Measurements from ENCODE around the gene DUSP16. TPM values are rescaled to one million over a fixed set of nuclear protein-coding genes. Genes with fewer than 3 reads are reported as not detected.

Gene DUSP16
- polyA plus RNA-seq, 1 donor from 2014 or later, result 42.5 TPM

DNA sequence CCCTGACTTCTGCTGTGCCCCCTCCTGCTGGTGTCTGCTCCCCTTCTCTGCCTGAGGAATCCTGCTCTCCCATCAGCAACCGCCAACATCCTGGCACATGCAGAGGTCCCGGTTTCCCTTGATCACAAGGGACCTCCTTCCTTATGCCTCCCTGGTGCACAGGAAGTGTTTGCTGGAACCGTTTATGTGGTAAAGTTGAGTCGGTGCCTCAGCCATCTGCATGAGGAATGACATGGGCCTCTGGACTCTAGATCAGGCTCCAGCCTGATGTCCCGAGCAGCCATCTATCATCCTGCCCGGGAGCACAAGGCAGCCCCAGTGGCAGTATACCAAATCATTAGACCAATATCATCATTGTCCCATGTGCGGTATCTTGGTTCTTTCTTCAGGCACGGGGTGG, 115.4 kb downstream of the DUSP16 start:
- no peak overlapping the region for H3K27ac ChIP-seq (ENCODE audit: low read length)
- TF ChIP-seq, protein P1, sequence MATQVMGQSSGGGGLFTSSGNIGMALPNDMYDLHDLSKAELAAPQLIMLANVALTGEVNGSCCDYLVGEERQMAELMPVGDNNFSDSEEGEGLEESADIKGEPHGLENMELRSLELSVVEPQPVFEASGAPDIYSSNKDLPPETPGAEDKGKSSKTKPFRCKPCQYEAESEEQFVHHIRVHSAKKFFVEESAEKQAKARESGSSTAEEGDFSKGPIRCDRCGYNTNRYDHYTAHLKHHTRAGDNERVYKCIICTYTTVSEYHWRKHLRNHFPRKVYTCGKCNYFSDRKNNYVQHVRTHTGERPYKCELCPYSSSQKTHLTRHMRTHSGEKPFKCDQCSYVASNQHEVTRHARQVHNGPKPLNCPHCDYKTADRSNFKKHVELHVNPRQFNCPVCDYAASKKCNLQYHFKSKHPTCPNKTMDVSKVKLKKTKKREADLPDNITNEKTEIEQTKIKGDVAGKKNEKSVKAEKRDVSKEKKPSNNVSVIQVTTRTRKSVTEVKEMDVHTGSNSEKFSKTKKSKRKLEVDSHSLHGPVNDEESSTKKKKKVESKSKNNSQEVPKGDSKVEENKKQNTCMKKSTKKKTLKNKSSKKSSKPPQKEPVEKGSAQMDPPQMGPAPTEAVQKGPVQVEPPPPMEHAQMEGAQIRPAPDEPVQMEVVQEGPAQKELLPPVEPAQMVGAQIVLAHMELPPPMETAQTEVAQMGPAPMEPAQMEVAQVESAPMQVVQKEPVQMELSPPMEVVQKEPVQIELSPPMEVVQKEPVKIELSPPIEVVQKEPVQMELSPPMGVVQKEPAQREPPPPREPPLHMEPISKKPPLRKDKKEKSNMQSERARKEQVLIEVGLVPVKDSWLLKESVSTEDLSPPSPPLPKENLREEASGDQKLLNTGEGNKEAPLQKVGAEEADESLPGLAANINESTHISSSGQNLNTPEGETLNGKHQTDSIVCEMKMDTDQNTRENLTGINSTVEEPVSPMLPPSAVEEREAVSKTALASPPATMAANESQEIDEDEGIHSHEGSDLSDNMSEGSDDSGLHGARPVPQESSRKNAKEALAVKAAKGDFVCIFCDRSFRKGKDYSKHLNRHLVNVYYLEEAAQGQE (IDR thresholded peaks at IDR 0.05; ENCODE audit: borderline replicate concordance), result no peak
- no peak for TF ChIP-seq SMC3 (conservative IDR thresholded peaks at IDR 0.05; ENCODE audit: poor library complexity)
- TF ChIP-seq, protein P2, sequence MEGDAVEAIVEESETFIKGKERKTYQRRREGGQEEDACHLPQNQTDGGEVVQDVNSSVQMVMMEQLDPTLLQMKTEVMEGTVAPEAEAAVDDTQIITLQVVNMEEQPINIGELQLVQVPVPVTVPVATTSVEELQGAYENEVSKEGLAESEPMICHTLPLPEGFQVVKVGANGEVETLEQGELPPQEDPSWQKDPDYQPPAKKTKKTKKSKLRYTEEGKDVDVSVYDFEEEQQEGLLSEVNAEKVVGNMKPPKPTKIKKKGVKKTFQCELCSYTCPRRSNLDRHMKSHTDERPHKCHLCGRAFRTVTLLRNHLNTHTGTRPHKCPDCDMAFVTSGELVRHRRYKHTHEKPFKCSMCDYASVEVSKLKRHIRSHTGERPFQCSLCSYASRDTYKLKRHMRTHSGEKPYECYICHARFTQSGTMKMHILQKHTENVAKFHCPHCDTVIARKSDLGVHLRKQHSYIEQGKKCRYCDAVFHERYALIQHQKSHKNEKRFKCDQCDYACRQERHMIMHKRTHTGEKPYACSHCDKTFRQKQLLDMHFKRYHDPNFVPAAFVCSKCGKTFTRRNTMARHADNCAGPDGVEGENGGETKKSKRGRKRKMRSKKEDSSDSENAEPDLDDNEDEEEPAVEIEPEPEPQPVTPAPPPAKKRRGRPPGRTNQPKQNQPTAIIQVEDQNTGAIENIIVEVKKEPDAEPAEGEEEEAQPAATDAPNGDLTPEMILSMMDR (IDR thresholded peaks at IDR 0.05; ENCODE audit: poor library complexity, severe bottlenecking), result no peak
- H3K27me3 ChIP-seq (ENCODE audit: insufficient read depth, low read depth, low read length), result no peaks in the 10 kb centered on the region
- H3K36me3 ChIP-seq (ENCODE audit: insufficient read depth, low read length), result no peaks in the 10 kb centered on the region
- H3K4me3 ChIP-seq (ENCODE audit: low read length), result no peak overlapping the region
- H3K9ac ChIP-seq (ENCODE audit: low read length), result no peak overlapping the region
- no peak overlapping the region for H2AFZ ChIP-seq (ENCODE audit: low read depth, low read length)
- H3K4me2 ChIP-seq (ENCODE audit: low read length), result no peak overlapping the region
- H4K20me1 ChIP-seq (ENCODE audit: insufficient read depth), result no peaks in the 10 kb centered on the region
- no peaks in the 10 kb centered on the region for H3F3A ChIP-seq (ENCODE audit: insufficient read depth, low read length, poor library complexity, severe bottlenecking)
- H3K9me2 ChIP-seq (ENCODE audit: insufficient read depth, low read length), result no peaks in the 10 kb centered on the region
- H3K9me3 ChIP-seq (ENCODE audit: low read length), result no peaks in the 10 kb centered on the region
- H3K79me2 ChIP-seq (replicated peaks; ENCODE audit: insufficient read depth, low read length), result no peaks in the 10 kb centered on the region

DNA sequence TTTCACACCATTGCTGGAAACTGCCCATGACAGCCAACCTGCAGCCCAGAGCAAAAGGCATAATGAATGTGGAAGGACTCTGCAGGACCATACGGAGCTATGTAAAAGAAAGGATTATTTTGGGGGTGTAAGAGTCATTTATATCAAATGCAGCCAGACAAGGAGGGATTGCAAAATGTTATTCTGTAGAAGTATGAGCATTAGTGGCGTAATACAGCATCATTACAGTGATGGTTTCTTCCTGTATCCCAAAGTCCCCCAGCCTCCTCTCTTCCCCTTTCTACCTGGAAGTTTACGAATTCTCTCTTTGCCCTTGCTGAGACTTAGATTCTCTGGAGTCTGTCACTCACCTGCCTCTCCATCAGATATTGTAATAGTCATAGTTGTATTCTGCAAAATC, 115.9 kb downstream of the DUSP16 start:
- Histone ChIP-seq H4K20me1 (ENCODE audit: insufficient read depth) (no peaks in the 10 kb centered on the region), H3K9me2 (ENCODE audit: insufficient read depth, low read length) (no peaks in the 10 kb centered on the region), H3K9me3 (ENCODE audit: low read length) (no peaks in the 10 kb centered on the region), H3K27me3 (ENCODE audit: insufficient read depth, low read depth, low read length) (no peaks in the 10 kb centered on the region), H3F3A (ENCODE audit: insufficient read depth, low read length, poor library complexity, severe bottlenecking) (no peaks in the 10 kb centered on the region), H3K4me2 (ENCODE audit: low read length) (no peak overlapping the region), H3K79me2 (replicated peaks; ENCODE audit: insufficient read depth, low read length) (no peaks in the 10 kb centered on the region), H3K9ac (ENCODE audit: low read length) (no peak overlapping the region), H3K4me3 (ENCODE audit: low read length) (no peak overlapping the region), H2AFZ (ENCODE audit: low read depth, low read length) (no peak overlapping the region), H3K27ac (ENCODE audit: low read length) (no peak overlapping the region), H3K36me3 (ENCODE audit: insufficient read depth, low read length) (no peaks in the 10 kb centered on the region)
- TF ChIP-seq POLR2AphosphoS5 (IDR thresholded peaks at IDR 0.05) (no peak), TAF1 (IDR thresholded peaks at IDR 0.05; ENCODE audit: low read depth) (no peak), MXI1 (conservative IDR thresholded peaks at IDR 0.05; ENCODE audit: poor library complexity, severe bottlenecking) (no peak), SMC3 (conservative IDR thresholded peaks at IDR 0.05; ENCODE audit: poor library complexity) (no peak)
- TF ChIP-seq, protein P2 (IDR thresholded peaks at IDR 0.05; ENCODE audit: poor library complexity, severe bottlenecking), result no peak

DNA sequence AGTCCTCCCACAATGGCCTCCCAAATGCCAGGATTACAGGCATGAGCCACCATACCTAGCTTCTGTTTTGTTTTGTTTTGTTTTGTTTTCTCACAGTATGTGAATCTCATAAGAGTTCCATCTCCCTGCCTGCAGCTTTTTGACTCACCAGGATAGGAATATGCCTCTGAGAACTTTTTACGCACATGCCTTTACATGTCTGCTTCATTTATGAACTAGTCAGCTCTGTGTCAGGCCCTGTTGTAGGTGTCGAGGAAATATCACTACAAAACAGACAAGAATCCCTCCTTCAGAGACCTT, 116.8 kb downstream of the DUSP16 start:
- no peak overlapping the region for H2AFZ ChIP-seq (ENCODE audit: low read depth, low read length)
- no peaks in the 10 kb centered on the region for H3F3A ChIP-seq (ENCODE audit: insufficient read depth, low read length, poor library complexity, severe bottlenecking)
- no peaks in the 10 kb centered on the region for H3K9me3 ChIP-seq (ENCODE audit: low read length)
- no peak overlapping the region for H3K4me3 ChIP-seq (ENCODE audit: low read length)
- H3K36me3 ChIP-seq (ENCODE audit: insufficient read depth, low read length), result no peaks in the 10 kb centered on the region
- H3K27ac ChIP-seq (ENCODE audit: low read length), result no peak overlapping the region
- no peaks in the 10 kb centered on the region for H4K20me1 ChIP-seq (ENCODE audit: insufficient read depth)
- no peaks in the 10 kb centered on the region for H3K9me2 ChIP-seq (ENCODE audit: insufficient read depth, low read length)
- H3K27me3 ChIP-seq (ENCODE audit: insufficient read depth, low read depth, low read length), result no peaks in the 10 kb centered on the region
- no peak overlapping the region for H3K4me2 ChIP-seq (ENCODE audit: low read length)
- H3K9ac ChIP-seq (ENCODE audit: low read length), result no peak overlapping the region
- no peaks in the 10 kb centered on the region for H3K79me2 ChIP-seq (replicated peaks; ENCODE audit: insufficient read depth, low read length)
- TF ChIP-seq EP300 (conservative IDR thresholded peaks at IDR 0.05; ENCODE audit: poor library complexity, severe bottlenecking) (no peak), EZH2 (IDR thresholded peaks at IDR 0.05; ENCODE audit: borderline replicate concordance, insufficient read depth, low read length, poor library complexity, severe bottlenecking) (no peak), POLR2AphosphoS5 (IDR thresholded peaks at IDR 0.05) (no peak), RAD21 (conservative IDR thresholded peaks at IDR 0.05) (no peak), TAF1 (IDR thresholded peaks at IDR 0.05; ENCODE audit: low read depth) (no peak), SMC3 (conservative IDR thresholded peaks at IDR 0.05; ENCODE audit: poor library complexity) (no peak), MXI1 (conservative IDR thresholded peaks at IDR 0.05; ENCODE audit: poor library complexity, severe bottlenecking) (no peak)
- TF ChIP-seq, protein P1 (IDR thresholded peaks at IDR 0.05; ENCODE audit: borderline replicate concordance), result no peak

Measured in neural cell (in vitro differentiated cells).